ENCODE data around the gene IGFN1. TPM values are rescaled to one million over a fixed set of nuclear protein-coding genes. Genes with fewer than 3 reads are reported as not detected.

Gene IGFN1
- total and polyA plus RNA-seq, 2 of the 8 experiments (the other 6 are each of a cell fraction or from before 2014, with no cell fraction given) = not detected

GRCh38 chr1:201267481-201268229 lies 77.0 kb downstream of the IGFN1 start:
- ChIA-PET POLR2A (ENCODE audit: partially characterized antibody) (no interaction called here), CTCF (ENCODE audit: partially characterized antibody) (interaction anchor here (0.7 to 9.7 kb wide), 7 partner anchors 9 to 93 kb away, joined by 3 to 154 read pairs (median 3); partner anchors contain the start of gene PKP1)
- H2BK20ac ChIP-seq (ENCODE audit: low read length) = no peak overlapping the region
- H3K23me2 ChIP-seq (ENCODE audit: low read depth, low read length) = no peaks in the 10 kb centered on the region; the same call in 1 of the 2 replicates
- H3K14ac ChIP-seq (ENCODE audit: insufficient read length) = no peak overlapping the region
- no peak overlapping the region for H3K4me2 ChIP-seq (ENCODE audit: insufficient read depth in 1 of 2, low read depth in 2 of 2, low read length in 2 of 2)
- H4K20me1 ChIP-seq (replicated peaks in 1 of 2; ENCODE audit: control insufficient read depth in 1 of 2, insufficient read depth in 2 of 2, low read length in 2 of 2) = no peaks in the 10 kb centered on the region
- DNase-seq (ENCODE audit: low read depth in 1 of 2, low spot score in 2 of 2) = no peak
- H2BK12ac ChIP-seq (ENCODE audit: low read depth, low read length) = no peak overlapping the region
- no peak overlapping the region for H3K9ac ChIP-seq (replicated peaks in 1 of 4; ENCODE audit: extremely low read depth in 1 of 4, low read depth in 3 of 4, low read length in 3 of 4)
- no peaks in the 10 kb centered on the region for H3K79me2 ChIP-seq (ENCODE audit: control insufficient read depth in 1 of 2, insufficient read depth in 2 of 2, low read length in 2 of 2)
- no peak overlapping the region for H3K4me3 ChIP-seq (ENCODE audit: extremely low read depth in 1 of 4, insufficient read depth in 2 of 4, low read depth in 3 of 4, low read length in 4 of 4)
- H3K23ac ChIP-seq (ENCODE audit: insufficient read length) = no peak overlapping the region
- no peaks in the 10 kb centered on the region; a peak in 1 of 7 replicates for H3K27me3 ChIP-seq (replicated peaks in 1 of 4; ENCODE audit: control insufficient read depth in 3 of 4, extremely low read depth in 1 of 4, insufficient read depth in 3 of 4, low read length in 3 of 4)
- no peak overlapping the region for H3K18ac ChIP-seq (ENCODE audit: extremely low read depth, low read length)
- no peak overlapping the region for H2AK5ac ChIP-seq (ENCODE audit: low read depth, low read length)
- H2BK5ac ChIP-seq (ENCODE audit: low read depth, low read length) = no peak overlapping the region
- H3K56ac ChIP-seq (replicated peaks; ENCODE audit: insufficient read length, low read depth, low read length) = no peak overlapping the region
- 86% methylated on average over 14 of the region's 14 CpGs; no CpG with 5 or more reads in 1 of the 2 experiments for WGBS, 2 experiments (ENCODE audit: extremely low coverage in 1 of 2, insufficient coverage in 1 of 2, insufficient read length in 1 of 2, insufficient replicate concordance in 2 of 2, low coverage in 1 of 2, low lambda C conversion rate in 2 of 2, missing lambda C conversion rate in 1 of 2)
- H4K91ac ChIP-seq (replicated peaks; ENCODE audit: insufficient read length, low read length) = no peak overlapping the region
- H2BK15ac ChIP-seq (ENCODE audit: low read length) = no peak overlapping the region
- no peak for FAIRE-seq
- H3K36me3 ChIP-seq (ENCODE audit: control insufficient read depth in 2 of 4, insufficient read depth in 4 of 4, low read length in 3 of 4) = no peaks in the 10 kb centered on the region
- H3K4me1 ChIP-seq (replicated peaks in 1 of 4; ENCODE audit: control insufficient read depth in 3 of 4, insufficient read depth in 4 of 4, low read length in 3 of 4) = peaks cover 0 to 1% (median 0%) of the 10 kb centered on the region in 4 experiments; a peak in 1 of 7 replicates
- H4K8ac ChIP-seq (ENCODE audit: extremely low read depth, insufficient read depth, low read length) = no peak overlapping the region
- H2AFZ ChIP-seq (ENCODE audit: low read length) = no peak overlapping the region
- H3K79me1 ChIP-seq (ENCODE audit: low read depth, low read length) = no peaks in the 10 kb centered on the region
- no peak overlapping the region for H4K5ac ChIP-seq (ENCODE audit: insufficient read length, low read depth, low read length)
- H3K9me3 ChIP-seq (ENCODE audit: insufficient read depth in 2 of 2, low read depth in 1 of 2, low read length in 1 of 2) = no peaks in the 10 kb centered on the region
- H3K4ac ChIP-seq (replicated peaks; ENCODE audit: insufficient read length, low read depth, low read length) = no peak overlapping the region
- no peak overlapping the region for H2BK120ac ChIP-seq (replicated peaks; ENCODE audit: low read depth, low read length)
- H3K27ac ChIP-seq (ENCODE audit: low read depth, low read length) = no peak overlapping the region
- no peak for TF ChIP-seq GABPA (IDR thresholded peaks at IDR 0.05; ENCODE audit: borderline replicate concordance, insufficient read depth, low read length)
- no peak for TF ChIP-seq CTBP2 (IDR thresholded peaks at IDR 0.05; ENCODE audit: borderline replicate concordance, insufficient read depth, insufficient read length, low read length)
- TF ChIP-seq RNF2 (IDR thresholded peaks at IDR 0.05; ENCODE audit: borderline replicate concordance, low read depth, low read length, missing control alignments, poor library complexity, severe bottlenecking) = no peak
- no peak for TF ChIP-seq SAP30 (IDR thresholded peaks at IDR 0.05; ENCODE audit: insufficient read depth, insufficient replicate concordance, low read length)
- TF ChIP-seq HDAC6 (IDR thresholded peaks at IDR 0.05; ENCODE audit: low read depth, low read length) = no peak
- no peak for TF ChIP-seq POU5F1 (IDR thresholded peaks at IDR 0.05; ENCODE audit: low read depth, low read length)
- TF ChIP-seq SP1 (IDR thresholded peaks at IDR 0.05; ENCODE audit: low read depth, low read length) = no peak
- TF ChIP-seq SIN3A (conservative IDR thresholded peaks at IDR 0.05 in 1 of 2, IDR thresholded peaks at IDR 0.05 in 1 of 2; ENCODE audit: low read depth in 1 of 2, low read length in 2 of 2) = no peak
- no peak for TF ChIP-seq RFX5 (IDR thresholded peaks at IDR 0.05; ENCODE audit: borderline replicate concordance, low read depth, low read length)
- TF ChIP-seq SUZ12 (IDR thresholded peaks at IDR 0.05; ENCODE audit: low read length) = no peak
- TF ChIP-seq TEAD4 (IDR thresholded peaks at IDR 0.05; ENCODE audit: low read depth, low read length) = no peak
- TF ChIP-seq BCL11A (IDR thresholded peaks at IDR 0.05; ENCODE audit: low read depth in 2 of 2, low read length in 2 of 2) = no peak

Data from H1 (cell line).